Measurements from ENCODE around the gene DHRS3.

The DHRS3 gene

DNA sequence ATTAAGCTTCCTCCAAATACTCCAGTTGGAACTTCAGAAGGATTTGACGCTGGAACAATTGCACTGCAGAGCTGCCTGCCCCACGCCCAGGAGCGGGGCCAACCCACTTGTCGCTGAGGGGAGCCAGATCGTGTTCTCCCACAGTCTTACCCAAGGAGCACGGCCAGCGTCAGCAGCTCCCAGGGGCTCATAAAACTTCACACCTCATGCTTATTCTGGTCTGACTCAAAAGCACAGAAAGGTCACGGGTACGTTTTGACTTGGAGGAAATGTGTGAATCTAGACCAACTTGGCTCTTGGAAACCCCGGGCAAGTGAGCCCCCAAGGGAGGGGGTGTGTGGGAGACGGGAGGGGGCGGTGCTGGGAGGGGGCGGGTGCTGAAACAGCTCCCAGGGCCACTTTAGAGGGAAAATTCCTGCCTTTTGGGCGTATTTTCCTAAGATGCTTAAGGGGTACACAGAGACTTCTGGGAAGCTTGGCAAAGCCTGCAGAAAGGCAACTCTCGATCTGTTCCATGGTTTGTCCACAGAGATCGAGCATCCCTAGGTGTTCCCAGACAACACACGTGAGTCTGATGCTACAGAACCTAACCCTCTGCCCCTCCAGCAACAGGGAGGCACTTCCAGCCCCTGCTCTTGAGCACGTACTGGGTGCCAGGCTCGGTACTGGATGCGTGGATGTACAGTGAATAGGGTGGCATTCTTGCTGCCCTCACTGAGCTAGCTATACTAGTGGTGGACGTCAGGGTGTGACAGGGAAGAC lies 98.9 kb downstream of the DHRS3 start:
- TF ChIP-seq, protein P1, sequence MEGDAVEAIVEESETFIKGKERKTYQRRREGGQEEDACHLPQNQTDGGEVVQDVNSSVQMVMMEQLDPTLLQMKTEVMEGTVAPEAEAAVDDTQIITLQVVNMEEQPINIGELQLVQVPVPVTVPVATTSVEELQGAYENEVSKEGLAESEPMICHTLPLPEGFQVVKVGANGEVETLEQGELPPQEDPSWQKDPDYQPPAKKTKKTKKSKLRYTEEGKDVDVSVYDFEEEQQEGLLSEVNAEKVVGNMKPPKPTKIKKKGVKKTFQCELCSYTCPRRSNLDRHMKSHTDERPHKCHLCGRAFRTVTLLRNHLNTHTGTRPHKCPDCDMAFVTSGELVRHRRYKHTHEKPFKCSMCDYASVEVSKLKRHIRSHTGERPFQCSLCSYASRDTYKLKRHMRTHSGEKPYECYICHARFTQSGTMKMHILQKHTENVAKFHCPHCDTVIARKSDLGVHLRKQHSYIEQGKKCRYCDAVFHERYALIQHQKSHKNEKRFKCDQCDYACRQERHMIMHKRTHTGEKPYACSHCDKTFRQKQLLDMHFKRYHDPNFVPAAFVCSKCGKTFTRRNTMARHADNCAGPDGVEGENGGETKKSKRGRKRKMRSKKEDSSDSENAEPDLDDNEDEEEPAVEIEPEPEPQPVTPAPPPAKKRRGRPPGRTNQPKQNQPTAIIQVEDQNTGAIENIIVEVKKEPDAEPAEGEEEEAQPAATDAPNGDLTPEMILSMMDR (IDR thresholded peaks at IDR 0.05), result no peak

Data from LNCAP (cell line).